Liver (tissue), 3 donors: ENCODE results near the gene COL4A1.

Experiments
- CTCF ChIP-seq: fragments of 150-350 bp; IDR thresholded peaks from 2 replicates; pipeline ENCODE4 v1.5.1; 2017; ENCODE audit warnings: improper control_type of control experiment, low read depth, low read length; ENCODE audit not compliant: missing input control
- EGR1 ChIP-seq, 2 donors: IDR thresholded peaks; 2 replicates each; pipeline ENCODE4 v1.6.1; 2016 to 2018; ENCODE audit warnings: antibody characterized with exemption in 2 of 2, low read depth in 2 of 2
- FOXA1 ChIP-seq: IDR thresholded peaks from 2 replicates; pipeline ENCODE4 v1.6.1; 2016; ENCODE audit warnings: antibody characterized with exemption
- GABPA ChIP-seq, 2 donors: IDR thresholded peaks in 1 of 2; conservative IDR thresholded peaks in 1 of 2; 2 replicates each; pipeline ENCODE4 v1.6.1; 2016; ENCODE audit warnings: antibody characterized with exemption in 2 of 2, mild to moderate bottlenecking in 1 of 2, moderate library complexity in 1 of 2
- JUND ChIP-seq, 2 donors: IDR thresholded peaks; 2 replicates each; pipeline ENCODE4 v1.6.1; 2016; ENCODE audit warnings: antibody characterized with exemption in 2 of 2
- NR2F2 ChIP-seq: IDR thresholded peaks from 2 replicates; pipeline ENCODE4 v1.6.1; 2016; ENCODE audit warnings: antibody characterized with exemption
- RAD21 ChIP-seq, 2 donors: IDR thresholded peaks; 2 replicates each; pipeline ENCODE4 v1.6.1; 2016; ENCODE audit warnings: antibody characterized with exemption in 2 of 2, mild to moderate bottlenecking in 2 of 2
- REST ChIP-seq: IDR thresholded peaks from 2 replicates; pipeline ENCODE4 v1.6.1; 2016; ENCODE audit warnings: antibody characterized with exemption, mild to moderate bottlenecking
- SP1 ChIP-seq: IDR thresholded peaks from 2 replicates; pipeline ENCODE4 v1.6.1; 2018; ENCODE audit warnings: antibody characterized with exemption, mild to moderate bottlenecking
- TAF1 ChIP-seq: conservative IDR thresholded peaks from 2 replicates; pipeline ENCODE4 v1.6.1; 2016; ENCODE audit warnings: antibody characterized with exemption, mild to moderate bottlenecking
- YY1 ChIP-seq: IDR thresholded peaks from 2 replicates; pipeline ENCODE4 v1.6.1; 2016; ENCODE audit warnings: antibody characterized with exemption, mild to moderate bottlenecking
- TF ChIP-seq, protein P1 (sequence below): IDR thresholded peaks from 2 replicates; pipeline ENCODE4 v1.6.1; 2016; ENCODE audit warnings: antibody characterized with exemption
- donor health status: healthy.
- donor health status: healthy.

- TF ChIP-seq CTCF (no peak), RAD21 (IDR thresholded peaks at IDR 0.05) (no peak), GABPA (IDR thresholded peaks at IDR 0.05 in 1 of 2, conservative IDR thresholded peaks at IDR 0.05 in 1 of 2) (no peak), SP1 (no peak), REST (no peak), TAF1 (no peak), EGR1 (IDR thresholded peaks at IDR 0.05; ENCODE audit: low read depth in 2 of 2) (no peak), YY1 (no peak), FOXA1 (no peak), NR2F2 (no peak), JUND (IDR thresholded peaks at IDR 0.05) (no peak)
- TF ChIP-seq, protein P1, sequence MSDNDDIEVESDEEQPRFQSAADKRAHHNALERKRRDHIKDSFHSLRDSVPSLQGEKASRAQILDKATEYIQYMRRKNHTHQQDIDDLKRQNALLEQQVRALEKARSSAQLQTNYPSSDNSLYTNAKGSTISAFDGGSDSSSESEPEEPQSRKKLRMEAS = no peak
Measured at GRCh38 chr13:110199046-110199831, 107.7 kb downstream of the COL4A1 start.
